NCI-H2029 (cell line): ENCODE data around the gene NEK8.
"Not testable (repeated sequence)": the region's sequence is repeated elsewhere in the genome, so short reads cannot be mapped to it uniquely, and the experiment has no call there.

Source experiments
- DNase-seq: peaks from one replicate; lab custom pipeline; 2025; lab: John Stamatoyannopoulos, UW

Gene NEK8

GRCh38 chr17:28725660-28726225, 2.8 kb upstream of the NEK8 start:
- peak; percentile 79 for DNase-seq

DNA sequence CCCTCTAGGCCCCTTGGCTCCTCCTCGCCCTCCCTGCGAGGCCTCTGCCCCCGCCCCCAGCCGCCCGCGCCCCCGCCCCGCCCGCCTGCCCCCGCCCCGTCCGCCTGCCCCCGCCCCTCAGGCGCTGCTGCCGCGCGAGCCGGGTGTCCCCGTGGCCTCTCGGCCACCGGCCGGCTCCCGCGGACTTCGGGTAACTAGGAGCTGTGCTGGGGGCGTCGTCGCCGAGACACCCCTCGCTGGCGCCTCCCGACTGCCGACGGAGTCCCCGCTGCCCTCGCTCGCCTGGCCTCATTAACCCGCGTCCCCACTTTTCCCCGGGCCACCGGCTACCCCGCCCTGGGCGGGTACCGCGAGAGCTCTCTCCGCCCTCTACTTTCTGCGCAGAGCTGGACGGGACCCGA, 2.4 kb upstream of the NEK8 start, which contains the start of gene TLCD1:
TLCD1 (minus strand) TSS at position 8 of the 401 bp plus-strand sequence. CDS start 136 bp downstream, outside the sequence.
- DNase-seq: no peak

- peak; percentile 89 for DNase-seq
Observed at GRCh38 chr17:28726627-28727491, 1.7 kb upstream of the NEK8 start.

DNA sequence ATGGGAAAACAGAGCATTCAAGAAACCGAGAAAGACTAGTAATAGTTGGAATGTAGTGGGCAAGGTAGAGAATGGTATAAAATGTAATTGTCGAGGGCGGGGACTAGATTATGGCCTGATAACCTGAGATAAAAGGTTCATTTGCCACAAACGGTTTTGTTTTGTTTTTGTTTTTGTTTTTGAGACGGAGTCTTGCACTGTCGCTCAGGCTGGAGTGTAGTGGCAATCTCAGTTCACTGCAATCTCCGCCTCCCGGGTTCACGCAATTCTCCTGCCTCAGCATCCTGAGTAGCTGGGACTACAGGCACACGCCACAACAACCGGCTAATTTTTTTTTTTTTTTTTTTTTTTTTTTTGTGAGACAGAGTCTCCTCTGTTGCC, 1.4 kb downstream of the NEK8 start:
- no peak for DNase-seq

DNA sequence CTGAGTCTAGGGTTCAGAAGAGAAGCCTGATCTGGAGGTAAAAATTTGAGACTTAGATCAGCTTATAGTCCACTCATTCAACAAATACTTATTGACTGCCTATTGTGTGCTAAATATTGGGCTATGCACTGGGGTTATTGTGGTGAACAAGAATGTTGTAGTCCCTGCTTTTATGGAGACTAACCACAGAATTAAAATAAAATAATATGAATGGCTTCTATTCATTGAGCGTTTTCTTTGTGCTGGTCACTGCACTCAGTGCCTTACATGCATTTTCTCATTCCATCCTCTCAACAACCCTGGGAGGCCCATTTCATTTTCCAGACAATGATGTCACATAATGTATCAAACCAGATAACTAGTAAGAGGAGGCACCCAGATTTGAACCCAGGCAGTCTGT, 4.8 kb downstream of the NEK8 start:
- DNase-seq: no peak

DNA sequence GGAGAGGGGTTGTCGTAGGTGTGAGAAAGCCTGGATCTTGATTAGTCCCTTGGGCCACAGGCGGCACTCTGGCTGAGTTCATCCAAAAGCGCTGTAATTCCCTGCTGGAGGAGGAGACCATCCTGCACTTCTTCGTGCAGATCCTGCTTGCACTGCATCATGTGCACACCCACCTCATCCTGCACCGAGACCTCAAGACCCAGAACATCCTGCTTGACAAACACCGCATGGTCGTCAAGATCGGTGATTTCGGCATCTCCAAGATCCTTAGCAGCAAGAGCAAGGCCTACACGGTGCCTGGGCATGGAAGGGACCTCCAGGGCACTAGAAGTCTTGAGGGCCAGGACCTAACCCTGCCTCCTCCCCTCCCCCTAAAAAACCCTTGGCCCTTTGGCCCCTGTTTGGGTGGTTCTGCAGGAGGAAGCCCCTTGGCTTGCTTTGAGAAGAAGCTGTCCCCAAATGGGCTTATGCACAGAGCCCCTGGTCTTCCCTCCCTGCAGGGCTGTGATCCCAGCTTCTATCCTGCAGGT, 6.2 kb downstream of the NEK8 start:
- no peak for DNase-seq

- DNase-seq: no peak
Observed at GRCh38 chr17:28735242-28735722, 6.7 kb downstream of the NEK8 start.

GRCh38 chr17:28735913-28736769, 7.6 kb downstream of the NEK8 start:
- DNase-seq: not testable (repeated sequence)

- no peak for DNase-seq
Observed at GRCh38 chr17:28737316-28737715, 8.7 kb downstream of the NEK8 start.

DNA sequence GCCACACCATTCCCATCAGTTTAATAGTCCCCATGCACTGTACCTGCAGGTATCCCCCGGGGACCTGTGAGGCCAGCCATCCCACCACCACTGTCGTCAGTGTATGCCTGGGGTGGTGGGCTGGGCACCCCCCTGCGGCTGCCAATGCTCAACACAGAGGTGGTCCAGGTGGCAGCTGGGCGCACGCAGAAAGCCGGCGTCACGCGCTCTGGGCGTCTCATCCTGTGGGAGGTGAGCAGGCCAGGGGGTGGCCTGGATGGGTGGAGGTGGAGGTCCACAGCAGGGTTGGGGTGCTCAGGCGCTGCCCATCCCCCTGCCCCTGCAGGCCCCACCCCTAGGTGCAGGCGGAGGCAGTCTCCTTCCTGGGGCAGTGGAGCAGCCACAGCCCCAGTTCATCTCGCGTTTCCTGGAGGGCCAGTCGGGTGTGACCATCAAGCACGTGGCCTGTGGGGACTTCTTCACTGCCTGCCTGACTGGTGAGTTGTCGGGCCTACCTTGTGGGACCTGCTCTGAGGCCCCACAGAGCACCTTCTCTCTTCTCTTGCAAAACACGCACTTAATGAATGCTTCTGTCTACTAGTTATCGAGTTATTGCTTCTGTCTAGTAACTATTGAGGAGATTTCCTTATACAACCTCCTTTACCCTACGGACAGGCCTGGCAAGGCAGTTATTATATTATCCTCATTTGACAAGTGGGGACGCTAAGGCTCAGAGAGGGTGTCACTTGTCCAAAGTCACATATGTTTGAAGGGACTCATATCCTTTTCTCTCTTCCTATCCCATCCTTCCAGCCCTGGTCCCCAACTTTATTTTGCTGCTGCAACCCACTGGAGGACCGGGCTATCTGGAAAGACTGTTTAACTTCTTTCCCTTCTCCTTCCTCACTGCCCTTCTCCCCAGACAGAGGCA, 9.4 kb downstream of the NEK8 start:
- no peak for DNase-seq

DNA sequence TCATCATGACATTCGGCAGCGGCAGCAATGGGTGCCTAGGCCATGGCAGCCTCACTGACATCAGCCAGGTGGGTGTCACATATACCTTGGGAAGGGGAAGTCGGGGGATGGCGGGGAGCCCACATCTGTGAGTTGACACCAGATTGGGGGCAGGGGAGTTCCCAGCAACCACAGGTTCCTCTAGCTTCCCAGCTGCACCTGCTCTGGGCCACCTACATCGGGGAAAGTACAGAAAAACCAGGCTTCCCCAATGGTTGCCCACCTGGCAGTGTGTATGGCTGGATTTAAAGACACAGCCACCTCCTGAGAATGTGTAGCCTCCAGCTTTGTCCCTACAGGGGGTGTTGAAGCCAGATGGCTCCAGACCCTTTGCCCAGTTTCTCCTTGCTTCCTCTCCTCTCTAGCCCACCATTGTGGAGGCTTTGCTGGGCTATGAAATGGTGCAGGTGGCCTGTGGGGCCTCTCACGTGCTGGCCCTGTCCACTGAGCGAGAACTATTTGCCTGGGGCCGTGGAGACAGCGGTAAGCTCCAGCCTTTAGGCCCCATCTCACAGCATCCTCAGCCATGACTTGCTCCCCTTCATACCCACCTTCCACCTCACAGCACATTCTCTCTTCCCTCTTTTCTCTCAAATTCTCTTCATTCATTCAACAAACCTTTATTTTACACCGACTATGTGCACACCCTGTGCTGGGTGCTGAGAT, 10.2 kb downstream of the NEK8 start:
- DNase-seq: no peak

DNA sequence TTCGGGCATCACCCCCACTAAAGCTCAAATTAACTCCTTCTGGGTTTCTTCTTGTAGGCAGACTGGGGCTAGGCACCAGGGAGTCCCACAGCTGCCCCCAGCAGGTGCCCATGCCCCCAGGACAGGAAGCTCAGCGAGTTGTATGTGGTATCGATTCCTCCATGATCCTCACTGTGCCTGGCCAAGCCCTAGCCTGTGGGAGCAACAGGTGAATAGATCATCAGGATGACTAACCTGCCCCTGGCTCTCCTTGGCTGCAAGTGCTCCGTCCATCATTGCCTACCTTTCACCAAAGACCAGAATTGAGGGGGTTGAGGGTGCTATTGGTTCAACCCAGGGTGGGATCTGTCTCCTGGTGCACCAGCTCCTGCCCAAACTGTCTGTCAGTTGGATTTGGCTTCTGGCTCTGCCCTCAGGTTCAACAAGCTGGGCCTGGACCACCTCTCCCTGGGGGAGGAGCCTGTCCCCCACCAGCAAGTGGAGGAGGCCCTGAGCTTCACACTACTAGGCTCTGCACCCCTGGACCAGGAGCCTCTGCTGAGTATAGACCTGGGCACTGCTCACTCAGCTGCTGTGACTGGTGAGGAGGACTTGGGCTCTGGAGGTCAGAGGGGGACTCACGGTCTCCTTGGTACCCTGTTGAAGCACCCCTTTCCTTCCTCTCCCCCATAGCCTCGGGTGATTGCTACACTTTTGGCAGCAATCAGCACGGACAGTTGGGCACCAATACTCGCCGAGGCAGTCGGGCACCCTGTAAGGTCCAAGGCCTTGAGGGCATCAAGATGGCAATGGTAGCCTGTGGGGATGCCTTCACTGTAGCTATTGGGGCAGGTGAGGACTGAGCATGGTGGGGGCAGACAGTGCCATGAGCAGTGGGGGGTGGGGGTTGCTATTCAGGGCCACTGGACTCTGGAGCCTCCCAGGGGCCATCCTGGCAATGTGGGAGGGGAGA, 12.1 kb downstream of the NEK8 start:
- no peak for DNase-seq

GRCh38 chr17:28741358-28742349, 13.1 kb downstream of the NEK8 start:
- DNase-seq: no peak

- DNase-seq: peak; percentile 64
Observed at GRCh38 chr17:28743243-28744103, 14.9 kb downstream of the NEK8 start, which contains the start of gene TRAF4. TRAF4 (plus strand) TSS chr17:28744011; CDS start chr17:28744113, 102 bp downstream.

DNA sequence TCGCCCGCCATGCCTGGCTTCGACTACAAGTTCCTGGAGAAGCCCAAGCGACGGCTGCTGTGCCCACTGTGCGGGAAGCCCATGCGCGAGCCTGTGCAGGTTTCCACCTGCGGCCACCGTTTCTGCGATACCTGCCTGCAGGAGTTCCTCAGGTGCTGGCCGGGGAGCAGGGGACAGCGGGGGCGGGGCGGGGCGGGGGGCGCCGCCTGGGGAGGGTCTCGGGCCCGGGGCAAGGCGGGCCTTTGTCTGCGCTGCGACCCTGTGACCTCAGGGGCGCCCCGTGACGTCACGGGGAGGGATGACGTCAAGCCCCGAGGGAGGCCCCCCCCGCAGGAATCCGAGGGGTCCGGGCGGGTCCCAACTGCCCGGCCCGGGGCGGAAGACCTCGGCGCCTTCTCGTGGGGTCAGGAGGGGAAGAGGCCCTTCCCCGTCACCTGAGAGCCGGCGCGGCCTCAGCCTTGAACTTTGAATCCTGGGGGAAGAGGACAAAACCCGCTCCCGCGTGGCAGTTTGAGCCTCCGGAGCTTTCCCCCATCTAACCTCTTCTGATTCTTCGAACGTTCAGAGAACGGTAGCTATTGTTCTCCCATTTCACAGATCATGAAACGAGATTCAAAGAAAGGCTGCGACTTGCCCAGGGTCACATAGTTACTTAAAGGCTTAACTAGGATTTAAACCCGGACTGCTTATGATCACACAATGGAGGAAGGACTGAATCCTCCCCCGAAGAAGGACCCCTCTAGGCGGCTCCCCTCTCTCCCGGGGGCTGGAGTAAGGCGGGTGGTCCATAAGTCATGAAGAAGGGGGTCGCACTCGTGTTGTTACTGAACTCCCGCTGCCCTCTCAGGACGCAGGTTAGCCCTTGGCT, 15.8 kb downstream of the NEK8 start:
- DNase-seq: no peak
